OCI-LY7 (cell line): ENCODE measurements around the gene RASGRP1. TPM values are rescaled to one million over a fixed set of nuclear protein-coding genes. Genes with fewer than 3 reads are reported as not detected.
A peak's percentile ranks its signal among the peaks of the same experiment; 100 is the strongest.

Source experiments
- BruUV-seq: library from RNA; stranded (reverse); fragments of 400-500 nt; replicated peaks from 2 replicates; lab custom pipeline; 2021; lab: Mats Ljungman, UMichigan
- CTCF ChIA-PET: fragments of 300-600 bp; sonication (Branson Sonifier 250); formaldehyde crosslinking; loops from one replicate; lab custom pipeline; 2022; ENCODE audit warnings: antibody characterized with exemption; ENCODE audit not compliant: unreplicated experiment; lab: Charles Lee
- POLR2A ChIA-PET: fragments of 300-600 bp; sonication (Branson Sonifier 250); formaldehyde crosslinking; loops from one replicate; lab custom pipeline; 2022; ENCODE audit warnings: antibody characterized with exemption; lab: Charles Lee
- DNase-seq: peaks from one replicate; pipeline ENCODE4 v3.0.0-alpha.2; 2015; ENCODE audit warnings: low spot score
- H2AFZ ChIP-seq: fragments of 200-600 bp; sonication (generic), shearing (Covaris generic); 2 replicates; pipeline ENCODE4 v1.6.1; 2014; ENCODE audit warnings: mild to moderate bottlenecking, antibody characterized with exemption, low read length, moderate library complexity
- H3K27ac ChIP-seq: fragments of 200-600 bp; sonication (generic); 2 replicates; pipeline ENCODE4 v1.5.1; 2014; ENCODE audit warnings: mixed run types, low read depth, mild to moderate bottlenecking, moderate library complexity, low read length, inconsistent platforms; ENCODE audit not compliant: poor library complexity, severe bottlenecking
- H3K36me3 ChIP-seq: fragments of 200-600 bp; sonication (generic); 2 replicates; pipeline ENCODE4 v1.6.1; 2014; ENCODE audit warnings: mild to moderate bottlenecking, antibody characterized with exemption, low read length, moderate library complexity, mixed read lengths; ENCODE audit not compliant: insufficient read depth
- H3K4me1 ChIP-seq: fragments of 200-600 bp; sonication (generic); 2 replicates; pipeline ENCODE4 v1.5.1; 2014; ENCODE audit warnings: mild to moderate bottlenecking, low read length; ENCODE audit not compliant: insufficient read depth, poor library complexity, severe bottlenecking
- H3K4me2 ChIP-seq: fragments of 200-600 bp; sonication (generic); 2 replicates; pipeline ENCODE4 v1.6.1; 2014; ENCODE audit warnings: mild to moderate bottlenecking, low read length
- H3K4me3 ChIP-seq: fragments of 200-600 bp; sonication (generic); 2 replicates; pipeline ENCODE4 v1.5.1; 2014; ENCODE audit warnings: mild to moderate bottlenecking, low read depth, low read length; ENCODE audit not compliant: poor library complexity, severe bottlenecking
- H3K79me2 ChIP-seq: fragments of 200-600 bp; sonication (generic); 2 replicates; pipeline ENCODE4 v1.6.1; 2016; ENCODE audit warnings: low read depth, mild to moderate bottlenecking, low read length, moderate library complexity, mixed read lengths; ENCODE audit not compliant: insufficient read depth
- H3K9me2 ChIP-seq: fragments of 200-600 bp; sonication (generic); 2 replicates; pipeline ENCODE4 v1.6.1; 2016; ENCODE audit warnings: mild to moderate bottlenecking, low read length, mixed read lengths; ENCODE audit not compliant: insufficient read depth
- H3K9me3 ChIP-seq: fragments of 200-600 bp; sonication (generic); 2 replicates; pipeline ENCODE4 v1.6.1; 2014; ENCODE audit warnings: mild to moderate bottlenecking, mixed run types, low read length, mixed read lengths
- H4K20me1 ChIP-seq: fragments of 200-600 bp; sonication (generic); 2 replicates; pipeline ENCODE4 v1.6.1; 2014; ENCODE audit warnings: mild to moderate bottlenecking, antibody characterized with exemption, low read length, moderate library complexity, mixed read lengths; ENCODE audit not compliant: insufficient read depth
- EZH2phosphoT487 ChIP-seq: fragments of 200-600 bp; sonication (generic); IDR thresholded peaks from 2 replicates; pipeline ENCODE4 v1.6.1; 2018; ENCODE audit warnings: low read depth, borderline replicate concordance, mild to moderate bottlenecking, mixed run types, antibody characterized with exemption, low read length, moderate library complexity, mixed read lengths
- intact Hi-C: fragments of 100-400 bp; cut with micrococcal nuclease; formaldehyde crosslinking; loops from one replicate; pipeline ENCODE4 v1.10.0; 2022; ENCODE audit not compliant: unreplicated experiment
- total RNA-seq, 2 experiments: library from RNA; depleted of rRNA in 1 of 2; stranded (reverse); fragments of >200 nt in 1 of 2; shearing (Covaris generic) in 1 of 2; gene quantifications; 2 replicates each; pipeline ENCODE4 v1.2.3, GENCODE V29; 2014 to 2022
- TF ChIP-seq, protein P1 (sequence below): fragments of 200-600 bp; sonication (generic); conservative IDR thresholded peaks from 2 replicates; pipeline ENCODE4 v1.5.1; 2014; ENCODE audit warnings: mild to moderate bottlenecking, antibody characterized with exemption, low read length, moderate library complexity, mixed read lengths

Gene RASGRP1
- total RNA-seq, 2 experiments from 2014 or later = 6.1 to 17.2 TPM

- Histone ChIP-seq H3K9me3 (no peaks in the 10 kb centered on the region), H3K4me2 (no peak overlapping the region), H3K4me3 (no peak overlapping the region), H3K4me1 (no peaks in the 10 kb centered on the region), H4K20me1 (no peaks in the 10 kb centered on the region), H3K9me2 (no peaks in the 10 kb centered on the region), H2AFZ (no peak overlapping the region), H3K79me2 (no peaks in the 10 kb centered on the region), H3K27ac (no peak overlapping the region), H3K36me3 (peaks cover 64% of the 10 kb centered on the region)
- TF ChIP-seq, protein P1, sequence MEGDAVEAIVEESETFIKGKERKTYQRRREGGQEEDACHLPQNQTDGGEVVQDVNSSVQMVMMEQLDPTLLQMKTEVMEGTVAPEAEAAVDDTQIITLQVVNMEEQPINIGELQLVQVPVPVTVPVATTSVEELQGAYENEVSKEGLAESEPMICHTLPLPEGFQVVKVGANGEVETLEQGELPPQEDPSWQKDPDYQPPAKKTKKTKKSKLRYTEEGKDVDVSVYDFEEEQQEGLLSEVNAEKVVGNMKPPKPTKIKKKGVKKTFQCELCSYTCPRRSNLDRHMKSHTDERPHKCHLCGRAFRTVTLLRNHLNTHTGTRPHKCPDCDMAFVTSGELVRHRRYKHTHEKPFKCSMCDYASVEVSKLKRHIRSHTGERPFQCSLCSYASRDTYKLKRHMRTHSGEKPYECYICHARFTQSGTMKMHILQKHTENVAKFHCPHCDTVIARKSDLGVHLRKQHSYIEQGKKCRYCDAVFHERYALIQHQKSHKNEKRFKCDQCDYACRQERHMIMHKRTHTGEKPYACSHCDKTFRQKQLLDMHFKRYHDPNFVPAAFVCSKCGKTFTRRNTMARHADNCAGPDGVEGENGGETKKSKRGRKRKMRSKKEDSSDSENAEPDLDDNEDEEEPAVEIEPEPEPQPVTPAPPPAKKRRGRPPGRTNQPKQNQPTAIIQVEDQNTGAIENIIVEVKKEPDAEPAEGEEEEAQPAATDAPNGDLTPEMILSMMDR = peak; percentile 86
- no peak for TF ChIP-seq EZH2phosphoT487
- intact Hi-C loops = loop anchor here (1.0 to 5.0 kb wide), 2 partner anchors 83 to 209 kb away; no protein-coding TSS in a partner anchor
- CTCF ChIA-PET = interaction anchor here (1.6 kb wide), 1 partner anchor 225 kb away, joined by 5 read pairs; no protein-coding TSS in a partner anchor
- peak; percentile 72 for DNase-seq
- BruUV-seq = no TSS peak
- POLR2A ChIA-PET = interaction anchor here (1.1 to 1.2 kb wide), 2 partner anchors 12 to 30 kb away, joined by 3 read pairs; no protein-coding TSS in a partner anchor
These were observed 90.4 kb downstream of the RASGRP1 start for GRCh38 chr15:38474155-38474757.

DNA sequence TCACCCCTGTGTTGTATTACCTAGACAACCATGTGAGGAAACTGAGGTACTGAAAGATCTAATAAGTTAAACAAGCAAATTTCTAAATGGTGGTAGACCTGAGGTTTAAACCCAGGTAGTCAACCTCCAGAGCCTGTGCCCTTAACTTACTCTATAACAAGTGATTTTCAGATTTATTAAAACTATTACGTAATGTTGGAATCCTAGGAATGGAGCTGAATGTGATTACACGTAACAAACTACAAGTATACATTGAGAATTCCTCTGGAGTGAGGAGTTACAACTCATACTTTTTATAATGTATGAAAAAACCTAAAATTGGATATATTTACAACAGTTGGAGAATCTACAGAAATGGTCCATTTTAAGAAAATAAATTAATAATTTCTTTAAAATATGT is 92.6 kb downstream of the RASGRP1 start:
- Histone ChIP-seq H3K9me3 (no peaks in the 10 kb centered on the region), H3K9me2 (no peaks in the 10 kb centered on the region), H3K4me3 (no peak overlapping the region), H3K4me1 (no peaks in the 10 kb centered on the region), H3K4me2 (no peak overlapping the region), H2AFZ (no peak overlapping the region), H3K27ac (no peak overlapping the region), H3K79me2 (no peaks in the 10 kb centered on the region), H3K36me3 (peaks cover 54% of the 10 kb centered on the region), H4K20me1 (no peaks in the 10 kb centered on the region)
- TF ChIP-seq, protein P1 = no peak
- no peak for TF ChIP-seq EZH2phosphoT487
- ChIA-PET POLR2A (interaction anchor here (0.6 to 0.9 kb wide), 3 partner anchors 9 to 1423 kb away, joined by 3 read pairs; partner anchors contain the start of gene FAM98B), CTCF (interaction anchor here (1.6 kb wide), 1 partner anchor 218 kb away, joined by 3 read pairs; no protein-coding TSS in a partner anchor)
- DNase-seq = no peak
- intact Hi-C loops = loop anchor here (5.0 kb wide), 1 partner anchor 85 kb away; no protein-coding TSS in a partner anchor
- no TSS peak for BruUV-seq

DNA sequence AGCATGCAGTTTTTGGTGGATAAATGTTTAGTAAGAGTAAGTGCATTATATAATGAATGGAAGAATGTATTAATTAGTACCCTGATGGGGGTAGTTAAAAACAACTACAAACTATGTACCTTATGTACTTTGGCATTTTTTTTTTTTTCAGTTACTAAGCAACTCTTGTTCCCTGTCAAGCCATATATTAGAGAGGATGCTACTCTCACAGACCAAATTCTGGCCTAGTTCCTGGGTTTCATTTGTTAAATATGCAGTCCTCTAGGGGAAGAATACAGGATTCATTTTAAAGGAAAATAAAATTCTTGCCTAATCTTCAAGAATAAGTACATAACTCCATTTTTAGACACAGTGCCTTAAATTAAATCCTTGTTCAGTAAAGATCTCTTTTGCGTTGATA is 93.8 kb downstream of the RASGRP1 start:
- no peak overlapping the region for H3K4me3 ChIP-seq
- no peaks in the 10 kb centered on the region for H3K9me2 ChIP-seq
- H3K4me2 ChIP-seq = no peak overlapping the region
- TF ChIP-seq EZH2phosphoT487 = no peak
- TF ChIP-seq, protein P1 = no peak
- BruUV-seq = no TSS peak
- no peaks in the 10 kb centered on the region for H3K4me1 ChIP-seq
- POLR2A ChIA-PET = interaction anchor here (0.6 to 1.0 kb wide), 3 partner anchors 16 to 154 kb away, joined by 3 read pairs; no protein-coding TSS in a partner anchor
- intact Hi-C loops = loop anchor here (5.0 kb wide), 1 partner anchor 86 kb away; no protein-coding TSS in a partner anchor
- no peaks in the 10 kb centered on the region for H4K20me1 ChIP-seq
- no peaks in the 10 kb centered on the region for H3K79me2 ChIP-seq
- H3K36me3 ChIP-seq = peaks cover 45% of the 10 kb centered on the region
- H3K9me3 ChIP-seq = no peaks in the 10 kb centered on the region
- DNase-seq = no peak
- CTCF ChIA-PET = no interaction called here
- H3K27ac ChIP-seq = no peak overlapping the region
- no peak overlapping the region for H2AFZ ChIP-seq
